IPS-15b (cell line): Measurements from ENCODE around the gene CDH8.
"Not testable (repeated sequence)": the region's sequence is repeated elsewhere in the genome, so short reads cannot be mapped to it uniquely, and the experiment has no call there.

Experiments
- H3K27me3 ChIP-seq: one replicate; pipeline ENCODE4 v1.6.1; 2013; ENCODE audit warnings: low read length; ENCODE audit not compliant: control insufficient read depth, insufficient read depth
- H3K36me3 ChIP-seq: one replicate; pipeline ENCODE4 v1.6.1; 2013; ENCODE audit warnings: low read length; ENCODE audit not compliant: control insufficient read depth, insufficient read depth
- H3K4me1 ChIP-seq: one replicate; pipeline ENCODE4 v1.6.1; 2013; ENCODE audit warnings: mild to moderate bottlenecking, low read length; ENCODE audit not compliant: control insufficient read depth, insufficient read depth
- H3K4me3 ChIP-seq: one replicate; pipeline ENCODE4 v1.5.1; 2013; ENCODE audit warnings: low read depth, low read length
- H3K9ac ChIP-seq: one replicate; pipeline ENCODE4 v1.6.1; 2013; ENCODE audit warnings: low read depth, mild to moderate bottlenecking, low read length
- H3K9me3 ChIP-seq: one replicate; pipeline ENCODE4 v1.6.1; 2013; ENCODE audit warnings: mild to moderate bottlenecking, low read length; ENCODE audit not compliant: control insufficient read depth, insufficient read depth

CDH8 gene

DNA sequence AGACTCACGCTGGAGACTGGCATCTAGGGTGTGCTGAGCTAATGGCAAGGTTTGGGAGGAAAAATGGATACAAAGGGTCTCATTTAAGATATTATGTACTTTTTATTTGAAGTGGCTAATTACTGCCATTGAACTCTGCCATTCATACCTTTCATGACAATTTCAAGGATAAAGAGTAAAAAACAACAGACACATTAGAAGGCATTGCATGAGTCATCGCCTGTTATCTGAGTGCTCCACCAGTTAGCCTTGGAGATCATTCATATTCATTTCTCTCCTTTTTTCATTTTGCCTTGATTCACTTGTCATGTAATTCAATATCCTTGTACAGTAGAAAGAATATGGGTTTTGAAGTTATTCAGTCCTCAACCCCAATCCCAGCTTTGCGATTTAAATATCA, 109.5 kb downstream of the CDH8 start:
- Histone ChIP-seq H3K9ac (no peak overlapping the region), H3K36me3 (no peaks in the 10 kb centered on the region), H3K4me1 (peaks cover 3% of the 10 kb centered on the region), H3K9me3 (no peaks in the 10 kb centered on the region), H3K27me3 (no peaks in the 10 kb centered on the region), H3K4me3 (no peak overlapping the region)

DNA sequence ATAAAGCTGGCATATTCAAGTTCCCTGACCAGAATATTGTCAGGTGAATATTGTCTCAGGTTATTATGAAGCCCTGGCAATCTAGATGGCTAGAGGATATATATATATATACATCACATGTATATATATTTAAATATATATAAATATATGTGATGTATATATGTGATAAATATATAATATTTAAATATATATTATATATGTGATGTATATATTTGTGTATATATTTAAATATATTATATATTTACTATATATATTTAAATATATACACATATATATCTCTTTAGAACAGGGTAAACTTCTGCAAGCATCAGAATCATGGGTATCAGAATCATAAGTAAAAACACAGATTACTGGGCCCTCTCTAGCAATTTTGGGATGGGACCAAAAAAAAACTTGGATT, 112.6 kb downstream of the CDH8 start:
- Histone ChIP-seq H3K4me1 (peaks cover 3% of the 10 kb centered on the region), H3K36me3 (no peaks in the 10 kb centered on the region), H3K9me3 (no peaks in the 10 kb centered on the region), H3K9ac (no peak overlapping the region), H3K27me3 (no peaks in the 10 kb centered on the region), H3K4me3 (no peak overlapping the region)

DNA sequence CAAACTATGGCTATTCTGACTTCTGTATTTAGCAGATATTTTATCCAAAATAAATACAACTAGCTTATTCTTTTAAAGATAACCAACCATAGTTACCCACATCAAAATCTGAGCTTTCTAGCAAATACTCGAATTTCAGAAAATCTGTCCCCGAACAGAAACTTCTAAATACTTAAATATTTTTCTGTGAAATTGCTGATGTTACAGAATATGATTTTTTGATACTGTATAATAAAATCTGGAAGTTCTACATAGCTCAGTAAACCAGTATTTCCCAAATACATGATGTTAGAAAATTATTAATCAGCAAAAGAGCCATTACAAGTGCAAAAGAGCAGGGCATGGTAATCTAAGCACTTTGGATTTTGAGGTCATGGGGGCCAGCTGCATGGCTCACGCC, 114.9 kb downstream of the CDH8 start:
- no peak overlapping the region for H3K4me3 ChIP-seq

DNA sequence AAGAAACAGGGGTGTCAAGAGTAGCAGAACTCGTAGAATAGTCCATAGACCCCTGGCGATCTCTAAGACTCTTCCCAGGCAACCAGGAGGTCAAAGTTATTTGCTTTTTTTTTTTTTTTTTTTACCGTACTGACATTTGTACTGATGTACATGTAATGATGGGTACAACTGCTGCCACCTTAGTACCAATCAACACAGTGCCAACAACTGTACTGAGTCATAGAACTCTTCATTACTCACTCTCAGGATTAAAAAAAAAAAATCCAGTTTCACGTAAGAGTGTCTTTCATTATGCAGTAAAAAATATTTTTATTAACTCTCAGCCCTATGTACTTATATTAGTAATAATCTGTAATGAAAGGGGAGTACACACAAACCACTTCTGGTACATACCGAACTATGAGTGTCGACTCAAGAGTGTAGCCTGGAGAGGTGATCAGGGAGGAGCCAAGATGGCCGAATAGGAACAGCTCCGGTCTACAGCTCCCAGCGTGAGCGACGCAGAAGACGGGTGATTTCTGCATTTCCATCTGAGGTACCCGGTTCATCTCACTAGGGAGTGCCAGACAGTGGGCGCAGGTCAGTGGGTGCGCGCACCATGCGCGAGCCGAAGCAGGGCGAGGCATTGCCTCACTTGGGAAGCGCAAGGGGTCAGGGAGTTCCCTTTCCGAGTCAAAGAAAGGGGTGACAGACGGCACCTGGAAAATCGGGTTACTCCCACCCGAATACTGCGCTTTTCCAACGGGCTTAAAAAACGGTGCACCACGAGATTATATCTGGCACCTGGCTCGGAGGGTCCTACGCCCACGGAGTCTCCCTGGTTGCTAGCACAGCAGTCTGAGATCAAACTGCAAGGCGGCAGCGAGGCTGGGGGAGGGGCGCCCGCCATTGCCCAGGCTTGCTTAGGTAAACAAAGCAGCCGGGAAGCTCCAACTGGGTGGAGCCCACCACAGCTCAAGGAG, 118.1 kb downstream of the CDH8 start:
- Histone ChIP-seq H3K4me3 (peak overlapping the region; percentile 41), H3K9ac (peak overlapping the region; percentile 47)
- not testable (repeated sequence) for H3K9me3 ChIP-seq, H3K36me3 ChIP-seq, H3K27me3 ChIP-seq, H3K4me1 ChIP-seq

More for the DNA sequence above, 114.9 kb downstream of the CDH8 start:
- Histone ChIP-seq H3K9me3 (no peaks in the 10 kb centered on the region), H3K36me3 (no peaks in the 10 kb centered on the region), H3K27me3 (peaks cover 2% of the 10 kb centered on the region), H3K9ac (no peak overlapping the region), H3K4me1 (peaks cover 6% of the 10 kb centered on the region)

DNA sequence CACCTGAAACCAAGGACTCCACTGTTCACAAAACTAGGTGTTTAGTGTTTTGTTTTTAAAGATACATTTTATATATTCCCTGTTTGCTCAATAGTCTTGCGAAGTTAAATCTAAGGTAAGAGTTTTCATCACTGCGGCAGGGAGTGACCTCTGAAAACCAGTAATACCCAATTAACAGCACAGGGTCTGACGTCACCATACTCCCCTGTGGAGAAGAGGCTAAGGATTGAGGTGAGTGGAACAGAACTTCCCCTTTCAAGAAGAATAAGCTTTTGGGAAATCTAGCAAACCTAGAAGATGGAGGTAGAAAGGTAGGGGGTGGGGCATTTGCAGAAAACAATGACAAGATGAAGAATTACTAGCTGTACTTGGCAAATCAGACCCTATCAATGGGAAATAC, 120.7 kb downstream of the CDH8 start:
- Histone ChIP-seq H3K27me3 (peaks cover 2% of the 10 kb centered on the region), H3K9me3 (no peaks in the 10 kb centered on the region)

DNA sequence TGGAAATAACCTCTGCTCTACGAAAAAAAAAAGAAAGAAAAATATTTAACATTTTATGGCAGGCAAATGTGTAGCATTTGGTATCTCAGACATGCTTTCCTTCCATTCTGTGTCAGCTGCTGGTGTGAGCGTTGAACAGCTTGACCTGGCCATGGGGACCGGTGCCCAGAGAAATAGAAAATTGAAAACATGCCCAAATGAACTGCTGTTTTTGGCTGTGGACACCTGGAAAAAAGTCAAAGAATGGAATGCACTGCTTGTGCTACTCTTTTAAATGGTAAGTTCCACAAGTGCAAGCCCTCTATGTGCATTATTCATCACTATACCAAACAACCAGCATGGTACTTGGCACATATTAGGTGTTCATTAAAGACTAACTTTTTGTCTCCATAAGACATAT, 127.2 kb downstream of the CDH8 start:
- H3K27me3 ChIP-seq, result no peaks in the 10 kb centered on the region

More for the DNA sequence above, 120.7 kb downstream of the CDH8 start:
- Histone ChIP-seq H3K4me3 (no peak overlapping the region), H3K9ac (no peak overlapping the region), H3K36me3 (no peaks in the 10 kb centered on the region), H3K4me1 (peaks cover 3% of the 10 kb centered on the region)

DNA sequence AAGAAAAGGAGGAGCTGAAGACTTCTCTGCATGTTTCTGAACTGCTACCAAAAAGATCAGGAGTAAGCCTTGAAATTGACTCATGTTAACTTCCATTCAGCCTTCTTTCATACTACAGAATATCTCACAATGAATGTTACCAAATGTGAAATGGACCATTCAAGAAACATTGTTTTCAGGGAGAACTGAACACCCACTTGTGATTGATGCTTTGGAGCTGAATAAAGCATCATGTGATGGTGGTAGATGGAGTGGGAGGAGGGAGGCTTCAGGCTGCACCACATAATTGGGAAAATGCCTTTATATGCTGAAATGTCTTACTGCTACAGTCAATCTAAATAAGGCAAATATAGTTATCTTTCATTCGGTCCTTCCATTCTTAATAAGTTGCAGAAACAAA, 127.8 kb downstream of the CDH8 start:
- H3K9ac ChIP-seq, result no peak overlapping the region
- no peaks in the 10 kb centered on the region for H3K27me3 ChIP-seq
- H3K4me3 ChIP-seq, result no peak overlapping the region

More for the DNA sequence above, 127.2 kb downstream of the CDH8 start:
- Histone ChIP-seq H3K9me3 (no peaks in the 10 kb centered on the region), H3K4me3 (no peak overlapping the region), H3K36me3 (no peaks in the 10 kb centered on the region), H3K9ac (no peak overlapping the region), H3K4me1 (no peaks in the 10 kb centered on the region)

DNA sequence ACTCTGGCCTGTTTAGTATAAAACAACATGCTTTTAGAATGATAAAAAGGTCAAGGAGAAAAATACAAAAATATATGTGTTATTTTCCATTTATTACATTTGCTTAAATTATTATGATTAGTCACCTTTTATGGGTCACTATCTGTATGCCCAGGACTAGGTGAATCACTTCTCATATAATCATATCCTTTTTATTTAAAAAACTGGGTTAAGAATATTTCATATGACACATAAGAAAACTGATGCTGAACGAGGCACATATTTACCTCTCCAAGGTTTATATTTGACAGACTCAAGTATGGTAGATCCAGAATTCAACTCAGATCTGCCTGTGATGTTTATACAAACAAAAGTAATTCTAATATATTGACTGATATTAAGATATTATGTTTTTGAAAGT, 134.5 kb downstream of the CDH8 start:
- H3K36me3 ChIP-seq, result no peaks in the 10 kb centered on the region
- no peak overlapping the region for H3K9ac ChIP-seq
- no peaks in the 10 kb centered on the region for H3K4me1 ChIP-seq
- no peaks in the 10 kb centered on the region for H3K9me3 ChIP-seq
- H3K27me3 ChIP-seq, result no peaks in the 10 kb centered on the region
- H3K4me3 ChIP-seq, result no peak overlapping the region

More for the DNA sequence above, 127.8 kb downstream of the CDH8 start:
- Histone ChIP-seq H3K4me1 (no peaks in the 10 kb centered on the region), H3K36me3 (no peaks in the 10 kb centered on the region), H3K9me3 (no peaks in the 10 kb centered on the region)

DNA sequence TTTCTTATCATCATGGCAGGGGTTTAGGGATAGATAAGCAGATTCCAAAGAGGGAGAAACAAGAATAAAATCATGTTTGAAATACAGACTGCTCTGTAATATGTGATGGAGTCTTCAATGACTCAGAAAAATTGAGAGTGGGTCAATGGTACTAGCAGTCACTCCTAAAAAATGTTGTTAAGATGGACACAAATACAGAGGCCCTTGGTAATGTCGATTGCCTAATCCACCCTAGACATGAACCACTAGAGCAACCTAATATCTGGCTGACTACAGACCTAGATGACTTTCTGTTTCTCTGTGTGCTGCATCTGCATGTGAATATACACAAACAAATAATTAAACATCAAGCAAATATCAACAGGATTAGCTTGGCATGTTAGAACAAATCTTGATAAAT, 135.8 kb downstream of the CDH8 start:
- H3K27me3 ChIP-seq, result no peaks in the 10 kb centered on the region
- H3K9me3 ChIP-seq, result no peaks in the 10 kb centered on the region
- H3K4me3 ChIP-seq, result no peak overlapping the region
- H3K9ac ChIP-seq, result no peak overlapping the region
- H3K36me3 ChIP-seq, result no peaks in the 10 kb centered on the region
- no peaks in the 10 kb centered on the region for H3K4me1 ChIP-seq

DNA sequence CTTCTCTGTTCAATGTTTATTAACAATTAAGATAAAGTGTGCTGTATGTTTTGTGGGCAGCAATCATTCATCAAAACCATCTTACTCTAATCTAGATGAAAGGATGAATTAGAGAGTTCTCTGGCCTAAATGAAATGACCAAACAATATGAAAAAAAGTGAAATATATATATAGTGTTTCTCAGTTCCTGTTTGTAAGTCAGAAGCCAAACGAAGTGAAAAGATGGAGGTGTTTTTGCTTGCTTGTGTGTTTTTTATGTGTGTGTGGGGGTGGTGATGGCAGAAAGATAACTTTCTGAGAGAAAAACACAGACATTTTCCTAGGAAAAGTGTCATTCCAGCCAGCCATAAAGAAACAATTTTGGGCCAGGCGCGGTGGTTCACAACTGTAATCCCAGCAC, 138.6 kb downstream of the CDH8 start:
- H3K36me3 ChIP-seq, result no peaks in the 10 kb centered on the region
- no peak overlapping the region for H3K9ac ChIP-seq
- H3K4me3 ChIP-seq, result no peak overlapping the region
- H3K4me1 ChIP-seq, result no peaks in the 10 kb centered on the region
- no peaks in the 10 kb centered on the region for H3K9me3 ChIP-seq
- H3K27me3 ChIP-seq, result no peaks in the 10 kb centered on the region

DNA sequence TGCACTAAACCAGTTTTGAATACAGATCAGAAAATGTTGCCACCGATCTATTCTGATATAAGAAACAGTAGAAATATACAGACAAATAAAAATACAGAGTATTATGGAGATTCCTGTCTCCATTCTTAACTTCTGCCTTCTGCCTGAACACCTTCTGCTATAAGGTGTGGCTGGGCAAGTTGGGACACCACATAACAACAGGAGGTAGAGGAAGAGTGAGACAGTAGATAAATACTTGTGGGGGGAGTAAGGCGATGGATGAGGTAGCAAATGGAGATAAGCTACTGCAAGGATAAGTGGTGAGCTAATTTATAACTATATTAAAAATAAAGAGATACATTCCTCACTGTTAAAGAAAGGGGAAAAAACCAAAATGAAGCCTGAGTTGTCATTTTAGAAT, 143.7 kb downstream of the CDH8 start:
- H3K4me3 ChIP-seq, result no peak overlapping the region
- no peaks in the 10 kb centered on the region for H3K9me3 ChIP-seq

DNA sequence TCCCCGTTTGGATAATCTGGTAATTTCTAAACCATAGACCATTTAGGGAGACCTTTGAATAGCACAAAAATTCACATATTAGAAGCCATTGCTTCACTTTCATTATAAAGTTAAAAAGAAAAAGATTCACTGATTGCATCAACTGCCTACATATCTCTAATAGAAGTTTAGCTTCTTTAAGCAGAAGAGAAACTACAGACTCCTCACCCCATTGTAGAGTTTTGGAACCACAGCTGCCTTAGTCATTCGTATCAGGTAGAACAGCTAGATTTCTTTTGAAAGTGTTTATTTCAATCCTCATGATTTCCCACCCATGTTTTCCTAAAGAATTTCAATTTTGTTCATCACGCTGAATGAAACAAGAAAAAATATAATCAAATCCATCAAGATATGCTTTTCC, 144.8 kb downstream of the CDH8 start:
- no peaks in the 10 kb centered on the region for H3K4me1 ChIP-seq
- no peak overlapping the region for H3K9ac ChIP-seq
- no peak overlapping the region for H3K4me3 ChIP-seq
- no peaks in the 10 kb centered on the region for H3K9me3 ChIP-seq
- no peaks in the 10 kb centered on the region for H3K36me3 ChIP-seq
- no peaks in the 10 kb centered on the region for H3K27me3 ChIP-seq

More for the DNA sequence above, 143.7 kb downstream of the CDH8 start:
- Histone ChIP-seq H3K27me3 (no peaks in the 10 kb centered on the region), H3K4me1 (no peaks in the 10 kb centered on the region), H3K36me3 (no peaks in the 10 kb centered on the region), H3K9ac (no peak overlapping the region)
